ENCODE data around the gene MSRB2.
"Not testable (repeated sequence)": the region's sequence is repeated elsewhere in the genome, so short reads cannot be mapped to it uniquely, and the experiment has no call there.

The MSRB2 gene

DNA sequence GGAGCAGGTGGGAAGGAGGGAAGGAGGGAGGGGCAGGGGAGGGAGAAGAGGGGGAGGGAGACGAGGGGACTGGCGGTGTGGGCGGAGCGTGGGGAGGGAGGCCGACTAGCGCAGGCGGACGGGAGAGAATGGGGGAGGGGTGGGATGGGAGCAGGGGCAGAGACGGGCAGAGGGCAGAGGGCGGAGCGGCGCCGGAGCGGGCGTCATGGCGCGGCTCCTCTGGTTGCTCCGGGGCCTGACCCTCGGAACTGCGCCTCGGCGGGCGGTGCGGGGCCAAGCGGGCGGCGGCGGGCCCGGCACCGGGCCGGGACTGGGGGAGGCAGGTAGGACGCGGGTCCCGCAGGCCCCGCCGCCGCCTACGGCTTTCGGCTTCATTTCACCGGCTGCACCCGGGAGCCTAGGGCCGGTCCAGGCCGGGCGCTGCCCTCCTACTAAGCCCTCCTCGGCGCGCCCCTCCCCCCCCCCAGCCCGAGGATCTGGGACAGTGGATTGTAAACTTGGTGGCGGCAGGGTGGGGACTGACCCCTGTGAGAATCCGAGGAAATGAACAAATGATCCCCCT lies at the start of gene MSRB2:
TSS of gene MSRB2 (plus strand) at position 176 of the 562 bp plus-strand sequence. CDS start at position 206, 30 bp downstream.
- peak; percentile 73 to 78 for DNase-seq

GRCh38 chr10:23046027-23046426 lies 49.4 kb upstream of the MSRB2 start:
- DNase-seq = no peak

DNA sequence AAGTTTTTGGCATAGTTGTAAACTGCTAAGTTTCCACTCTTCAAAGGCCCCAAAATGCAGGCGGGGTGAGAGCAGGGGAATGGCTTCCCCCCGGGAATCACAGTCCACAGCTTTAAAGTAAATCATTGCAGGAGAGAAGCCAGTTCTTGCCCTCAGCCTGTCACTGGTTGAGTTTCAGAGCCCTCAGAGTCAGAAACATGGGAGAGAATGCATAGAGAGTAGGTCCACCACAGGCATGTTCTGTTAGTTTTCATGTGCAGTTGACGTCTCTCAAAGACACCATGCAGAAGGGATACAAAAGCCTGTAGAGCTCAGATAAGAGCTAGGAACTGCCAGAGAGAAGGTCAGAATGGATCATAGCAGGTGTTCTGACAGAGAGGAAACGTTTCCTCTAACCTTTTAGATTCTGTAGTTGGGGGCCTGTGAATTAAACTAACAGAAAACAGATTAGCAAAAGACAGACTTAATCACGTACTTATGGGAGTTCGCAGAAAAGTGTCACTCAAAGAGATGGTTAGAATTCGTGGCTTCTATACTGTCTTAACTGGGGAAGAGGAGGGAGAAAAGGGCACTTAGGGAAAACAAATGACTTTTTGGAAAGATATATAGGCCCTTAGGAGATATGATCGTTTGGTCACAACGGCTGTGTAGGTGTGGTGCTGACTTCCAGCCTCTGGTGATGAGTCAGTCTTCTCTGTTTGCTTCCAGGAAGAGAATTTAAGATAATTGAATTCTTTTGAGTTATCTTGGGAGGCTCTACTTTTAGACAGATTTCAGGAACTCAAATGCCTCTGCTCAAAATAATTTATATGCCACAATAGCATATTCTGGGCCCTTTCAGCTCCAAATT lies 48.0 kb upstream of the MSRB2 start:
- DNase-seq = no peak

DNA sequence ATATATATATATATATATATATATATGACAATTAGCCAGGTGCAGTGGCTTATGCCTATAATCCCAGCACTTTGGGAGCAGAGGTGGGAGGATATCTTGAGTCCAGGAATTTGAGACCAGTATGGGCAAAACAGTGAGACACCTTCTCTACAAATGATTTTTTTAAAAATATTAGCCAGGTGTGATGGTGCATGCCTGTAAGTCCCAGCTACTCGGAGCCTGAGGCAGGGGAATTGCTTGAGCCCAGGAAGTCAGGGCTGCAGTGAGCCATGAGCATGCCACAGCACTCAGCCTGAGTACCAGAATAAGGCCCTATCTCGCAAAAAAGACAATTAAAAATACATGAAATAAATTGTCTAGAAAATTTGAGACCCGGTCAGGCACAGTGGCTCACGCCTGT lies 47.2 kb upstream of the MSRB2 start:
- DNase-seq = no peak

- no peak for DNase-seq
These were observed 44.1 kb upstream of the MSRB2 start for GRCh38 chr10:23051278-23051677.

GRCh38 chr10:23051855-23052331 lies 43.5 kb upstream of the MSRB2 start:
- no peak for DNase-seq

DNA sequence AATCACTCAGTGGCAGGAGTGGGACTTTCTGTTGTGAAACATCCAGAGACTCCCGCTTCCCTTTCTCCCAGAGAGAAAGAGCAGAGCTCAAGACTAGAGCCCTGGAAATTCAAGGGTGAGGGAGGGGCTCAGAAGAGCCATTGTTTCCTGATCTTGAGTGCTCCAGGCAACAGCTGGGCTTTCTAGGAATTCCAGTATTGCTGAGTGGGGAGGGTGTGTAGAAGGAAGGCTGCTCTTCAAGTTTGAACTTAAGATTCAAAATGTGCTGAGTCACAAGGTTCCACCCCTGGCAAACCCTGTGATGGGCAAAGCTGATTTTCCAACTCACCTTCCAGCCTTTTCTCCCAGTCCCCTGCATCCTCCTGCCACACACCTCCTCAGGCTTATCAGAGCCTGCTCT lies 42.3 kb upstream of the MSRB2 start:
- no peak for DNase-seq

DNA sequence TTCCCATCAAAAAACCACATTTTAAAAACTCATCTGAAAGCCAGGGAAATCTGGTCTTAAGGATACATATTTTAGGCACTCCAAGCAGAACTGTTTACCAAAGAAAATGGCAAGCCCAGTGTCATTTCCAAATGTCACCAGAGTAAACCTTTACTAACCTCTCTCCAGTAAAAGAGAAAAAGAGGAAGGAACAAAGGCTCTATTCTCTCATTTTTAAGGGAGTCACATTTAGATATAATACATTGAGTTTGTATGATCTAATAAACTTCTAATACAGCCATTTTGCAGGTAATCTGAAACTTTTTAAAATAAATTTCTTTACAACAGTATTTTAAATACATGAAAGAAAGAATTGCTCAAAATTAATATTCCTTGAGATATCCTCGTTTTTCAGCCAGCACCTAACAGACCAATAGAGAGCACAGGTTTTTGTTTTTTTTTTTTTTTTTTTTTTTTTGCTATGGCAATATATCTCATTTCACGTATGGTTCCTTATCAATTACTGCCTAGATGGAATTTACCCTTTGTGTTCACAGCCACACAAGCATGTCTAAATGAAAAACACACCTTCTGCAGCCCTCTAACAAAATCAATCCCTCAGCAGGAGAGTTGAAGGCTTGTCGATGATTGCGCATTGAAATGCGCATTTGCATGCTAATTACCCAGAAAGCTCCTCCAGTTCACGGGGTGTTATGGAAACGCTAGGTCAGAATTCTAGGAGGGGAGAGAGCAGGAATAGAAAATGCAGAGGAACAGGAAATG lies 39.8 kb upstream of the MSRB2 start:
- DNase-seq = no peak

DNA sequence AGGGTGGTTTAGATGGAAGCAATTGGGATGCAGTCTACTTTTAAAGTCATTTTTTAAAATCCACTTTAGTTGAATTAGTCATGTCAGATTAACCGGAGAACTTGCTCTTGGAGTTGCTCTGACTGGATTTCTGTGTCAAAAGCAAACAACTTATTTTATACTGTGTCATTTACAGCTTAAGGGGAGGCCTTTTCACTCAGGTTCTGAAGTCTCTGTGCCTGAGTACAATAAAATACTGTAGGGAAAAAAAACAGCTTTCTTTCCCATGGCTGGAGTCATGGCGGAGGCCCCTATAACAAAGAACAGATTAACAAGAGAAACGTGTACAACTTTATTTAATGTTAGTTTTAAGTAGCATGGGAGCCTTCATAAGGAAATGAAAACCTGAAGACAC lies 39.2 kb upstream of the MSRB2 start:
- DNase-seq = no peak

DNA sequence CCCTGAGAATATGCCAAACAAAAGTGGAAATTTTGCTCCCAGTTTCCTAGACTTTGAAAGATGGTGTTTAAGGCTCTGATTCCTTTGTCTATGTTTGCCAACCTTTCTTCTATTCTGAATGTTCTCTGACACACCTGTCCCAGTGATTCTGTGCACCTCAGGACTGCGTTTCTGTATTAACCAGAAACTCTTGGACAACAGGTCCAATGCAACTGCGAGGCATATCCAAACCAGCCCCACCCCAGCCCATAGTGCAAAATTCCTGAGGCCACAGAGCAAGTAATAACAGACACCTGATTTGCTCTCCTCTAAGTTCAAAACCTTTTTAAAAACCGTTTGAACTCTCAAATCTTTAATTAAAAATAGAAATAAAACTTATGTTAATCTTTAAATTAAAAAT lies 37.0 kb upstream of the MSRB2 start:
- DNase-seq = no peak

DNA sequence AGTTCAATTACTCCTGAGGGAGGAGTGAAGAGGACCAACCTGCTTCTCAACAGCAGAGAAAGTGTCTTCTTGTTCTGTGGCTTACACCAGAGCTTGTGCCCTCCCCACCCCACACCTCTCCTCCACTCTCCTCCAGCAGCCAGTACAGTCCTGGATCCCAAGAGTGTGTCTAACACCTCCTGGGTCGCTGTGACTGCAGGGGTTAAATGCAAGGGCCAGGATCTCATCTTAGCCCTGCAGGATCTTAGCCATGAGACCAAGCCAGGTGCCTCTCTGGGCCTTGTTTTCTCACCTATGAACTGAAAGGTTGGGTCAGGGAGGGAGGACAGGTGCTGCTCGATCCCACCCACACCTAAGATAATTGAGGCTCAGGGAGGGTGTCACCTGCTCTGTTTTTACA lies 34.5 kb upstream of the MSRB2 start:
- DNase-seq = no peak

DNA sequence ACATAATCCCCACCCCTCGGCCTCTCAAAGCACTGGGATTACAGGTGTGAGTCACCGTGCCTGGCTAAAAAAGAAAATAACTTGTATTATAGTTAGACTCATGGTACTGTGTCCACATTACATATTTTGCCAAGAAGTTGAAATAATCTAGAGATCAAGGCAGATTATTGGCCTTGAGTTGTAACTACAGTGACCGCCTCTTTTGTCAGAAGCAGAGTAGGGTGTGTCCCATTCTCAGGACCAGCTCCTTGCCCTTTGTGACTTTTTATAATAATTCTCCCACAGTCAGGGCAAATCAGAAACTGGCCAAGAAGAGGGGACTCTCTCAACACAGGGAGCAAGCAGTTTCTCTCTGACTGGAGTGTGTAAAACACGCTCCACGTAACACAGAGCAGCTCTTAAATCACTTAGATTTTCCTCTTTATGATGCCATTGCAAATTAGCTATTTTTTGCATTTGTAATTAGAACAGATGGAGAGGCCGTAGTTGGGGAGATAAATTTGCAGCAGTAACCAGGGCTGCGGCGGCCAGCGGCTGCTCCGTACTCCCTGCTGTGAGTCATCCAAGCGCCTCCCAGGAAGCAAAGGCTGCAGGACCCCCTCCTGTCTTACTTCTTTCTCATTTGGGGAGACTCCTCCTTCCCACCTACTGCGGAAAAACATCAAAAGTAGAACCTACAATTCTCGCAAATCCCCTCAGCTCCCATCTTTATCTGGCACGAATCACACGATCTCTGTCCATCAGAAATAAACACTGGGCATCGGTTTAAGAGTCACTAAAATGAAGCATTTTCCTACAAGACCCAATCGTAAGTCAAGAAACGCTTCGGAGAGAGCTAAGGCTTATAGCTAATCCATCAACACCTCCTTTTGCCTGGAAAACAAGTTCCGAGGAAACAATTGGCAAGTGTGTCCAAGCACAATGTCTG lies 32.1 kb upstream of the MSRB2 start:
- no peak for DNase-seq

- DNase-seq = no peak
These were observed 31.2 kb upstream of the MSRB2 start for GRCh38 chr10:23063973-23064812.

DNA sequence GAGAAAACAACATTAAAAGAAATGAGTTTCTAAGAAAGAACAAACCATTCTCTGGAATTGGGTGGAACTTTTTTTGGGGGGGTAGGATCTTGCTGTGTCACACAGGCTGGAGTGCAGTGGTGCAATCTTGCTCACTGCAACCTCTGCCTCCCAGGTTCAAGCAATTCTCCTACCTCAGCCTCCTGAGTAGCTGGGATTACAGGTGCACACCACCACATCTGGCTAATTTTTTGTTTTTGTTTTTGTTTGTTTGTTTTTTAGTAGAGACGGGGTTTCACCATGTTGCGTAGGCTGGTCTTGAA lies 30.6 kb upstream of the MSRB2 start:
- DNase-seq = not testable (repeated sequence)

- no peak for DNase-seq
These were observed 30.0 kb upstream of the MSRB2 start for GRCh38 chr10:23065181-23065948.

- no peak for DNase-seq
These were observed 28.0 kb upstream of the MSRB2 start for GRCh38 chr10:23067337-23067736.

- peak; percentile 53 to 56 for DNase-seq
These were observed 27.2 kb upstream of the MSRB2 start for GRCh38 chr10:23067939-23068775.

DNA sequence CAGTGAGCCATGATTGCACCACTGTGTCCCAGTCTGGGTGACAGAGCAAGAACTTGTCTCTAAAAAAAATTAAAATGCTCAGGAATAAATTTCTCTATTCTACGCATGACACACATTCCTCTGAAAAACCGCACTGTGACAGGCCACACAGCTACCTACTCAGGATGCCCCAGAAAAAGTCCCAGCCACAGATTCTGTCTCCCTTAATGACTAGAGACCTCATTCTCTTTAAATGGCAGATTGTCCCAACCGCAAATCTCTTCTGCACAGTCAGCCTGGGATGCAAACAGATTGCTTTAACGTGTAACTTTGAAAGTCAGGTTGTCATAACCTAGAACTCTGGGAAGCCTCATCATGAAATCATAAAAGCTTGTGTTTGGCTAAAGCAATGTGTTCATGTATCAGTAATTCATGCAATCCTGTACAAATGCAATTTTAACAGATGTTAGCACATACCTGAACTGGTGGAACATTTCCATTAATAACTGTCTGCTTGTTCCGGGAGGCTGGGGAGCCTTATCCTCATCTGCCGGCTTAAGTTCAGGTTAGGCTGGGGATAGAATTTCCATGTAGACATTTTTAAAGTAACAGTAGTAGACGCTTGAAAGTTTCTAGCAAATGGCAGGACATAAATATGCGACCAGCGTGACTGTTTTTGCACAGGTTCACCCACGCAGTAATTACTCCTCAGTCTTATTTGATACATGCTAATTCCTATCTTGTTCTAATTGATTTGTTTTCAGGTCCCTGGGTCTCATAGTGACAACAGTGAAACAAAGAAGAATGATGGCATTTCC lies 26.2 kb upstream of the MSRB2 start:
- DNase-seq = no peak

Data from activated CD4-positive, alpha-beta T cell treated with anti-CD3 and anti-CD28 coated beads, Interleukin-2, amount 50 U/mL, for 4 hours (primary cell).